Left forelimb (tissue), 1 donor: ENCODE measurements around the gene GNA15.

Experiments
- DNase-seq: peaks from one replicate; pipeline ENCODE4 v3.0.0-alpha.2; 2018; ENCODE audit warnings: low spot score

Gene GNA15

DNA sequence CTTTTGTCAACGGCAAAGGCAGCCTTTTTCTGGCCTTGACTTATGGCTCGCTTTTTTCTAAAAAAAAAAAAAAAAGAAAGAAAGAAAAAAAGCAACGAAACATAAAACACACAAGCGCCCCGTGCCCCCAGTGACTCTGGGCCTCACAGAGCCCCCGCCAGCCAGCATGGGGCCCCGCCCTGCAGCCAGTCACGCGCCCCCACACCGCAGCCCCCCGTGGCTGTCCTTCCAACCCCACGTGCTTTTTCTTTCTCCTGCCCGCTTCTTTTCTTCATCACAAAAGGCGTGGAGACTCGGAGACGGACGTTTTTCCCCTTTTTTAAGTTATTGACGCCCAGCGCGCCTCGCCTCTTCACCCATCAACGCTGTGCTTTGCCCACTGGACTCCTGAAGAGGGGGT lies 14.4 kb upstream of the GNA15 start:
- DNase-seq = no peak

DNA sequence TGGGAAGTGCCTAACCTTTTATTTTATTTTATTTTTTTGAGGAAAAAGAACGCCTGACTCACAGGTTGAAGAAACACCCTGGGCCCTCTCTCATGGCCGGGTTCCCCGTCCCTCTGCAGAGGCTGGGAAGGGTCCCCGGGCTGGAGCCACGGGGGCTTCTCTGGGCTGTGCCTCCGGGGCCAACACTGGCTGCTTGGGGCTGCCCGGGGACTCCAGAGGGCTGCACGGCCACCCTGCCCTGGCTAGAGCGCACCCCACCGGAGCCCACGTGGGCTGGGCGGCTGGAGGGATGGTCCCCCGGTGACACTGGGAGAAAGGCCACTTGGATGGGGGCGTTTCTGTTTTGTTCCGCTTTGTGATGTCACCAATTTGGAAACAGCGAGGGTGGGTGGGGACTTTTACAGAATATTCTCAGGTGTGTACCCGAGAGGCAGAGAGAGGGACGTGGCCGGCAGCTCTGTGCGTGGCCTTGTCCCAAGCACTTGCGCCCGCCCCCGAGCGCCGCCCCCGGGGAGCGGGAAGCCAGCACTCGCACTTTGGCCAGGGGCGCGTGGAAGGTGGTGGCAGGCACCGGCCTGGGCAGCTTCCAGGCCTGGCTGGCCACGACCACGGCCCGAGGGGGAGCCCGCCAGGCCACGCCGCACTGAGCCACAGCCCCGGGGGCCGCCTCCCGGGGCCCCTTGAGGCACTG lies 13.9 kb upstream of the GNA15 start:
- DNase-seq = no peak

DNA sequence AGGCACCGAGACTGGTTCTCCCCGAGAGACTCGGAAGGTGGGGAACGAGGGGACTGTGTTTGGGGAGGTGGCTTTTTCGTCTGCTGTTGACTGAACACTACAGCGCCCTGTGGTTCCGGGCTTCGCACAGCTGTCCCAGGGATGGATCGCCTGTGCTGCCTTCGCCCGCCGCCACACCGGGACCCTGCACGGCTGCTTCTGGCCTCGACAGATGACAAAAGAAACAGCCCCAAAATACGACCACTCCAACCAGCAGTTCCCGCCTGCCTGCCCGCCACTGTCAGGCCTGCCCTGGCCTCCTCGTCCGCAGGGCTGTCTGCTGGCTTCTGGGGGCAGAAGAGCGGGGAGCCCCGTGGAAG lies 13.3 kb upstream of the GNA15 start:
- DNase-seq = no peak

DNA sequence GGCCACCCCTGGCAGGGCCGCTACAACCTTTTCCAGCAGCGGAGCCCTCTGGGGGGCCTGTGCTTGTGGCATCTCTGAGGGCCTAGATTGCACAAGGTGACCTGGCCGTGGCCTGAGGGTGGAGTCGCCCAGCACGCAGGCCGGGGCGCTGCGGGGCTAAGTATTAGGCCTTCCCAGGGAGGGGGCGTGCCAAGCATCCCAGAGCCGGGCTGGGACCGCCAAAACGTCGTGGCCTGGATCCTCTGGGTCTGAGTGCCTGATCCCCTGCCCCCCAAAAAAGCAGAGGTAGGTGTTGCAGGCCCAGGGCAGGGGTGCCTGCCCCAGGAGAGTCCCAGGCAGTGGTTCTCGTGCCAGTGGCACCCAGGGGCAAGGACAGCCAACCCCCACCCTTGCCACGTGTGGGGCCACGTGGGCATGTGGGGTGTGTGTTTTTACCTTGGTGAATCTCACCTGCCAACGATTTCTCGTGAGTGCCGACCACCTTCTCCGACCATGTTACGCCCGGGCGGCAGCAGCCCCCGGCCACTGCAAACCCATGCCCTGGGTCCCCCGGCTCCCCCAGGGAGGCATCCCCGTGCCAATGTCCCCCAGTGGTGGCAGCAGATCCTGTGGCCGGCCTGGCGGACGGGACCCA lies 12.6 kb upstream of the GNA15 start:
- DNase-seq = no peak

DNA sequence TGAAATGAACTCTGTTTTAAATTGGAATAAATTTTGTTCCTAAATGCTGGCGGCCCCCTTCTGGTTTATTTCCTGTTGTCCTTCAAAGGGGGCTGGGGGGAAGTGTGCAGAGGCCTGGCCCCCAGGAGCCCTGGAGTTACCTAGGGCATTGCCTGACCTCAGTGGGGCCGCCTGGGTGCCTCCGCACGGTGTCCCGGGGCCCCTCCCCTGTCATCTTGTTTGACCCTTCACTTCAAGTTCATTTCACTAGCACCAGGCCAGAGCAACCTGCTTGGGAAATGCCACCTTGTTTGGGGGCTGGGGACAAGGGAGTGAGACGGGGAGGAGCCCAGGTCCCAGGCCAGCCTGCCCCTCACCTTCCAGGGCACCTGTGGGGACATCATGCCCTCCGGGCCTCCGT lies 11.9 kb upstream of the GNA15 start:
- DNase-seq = no peak

DNA sequence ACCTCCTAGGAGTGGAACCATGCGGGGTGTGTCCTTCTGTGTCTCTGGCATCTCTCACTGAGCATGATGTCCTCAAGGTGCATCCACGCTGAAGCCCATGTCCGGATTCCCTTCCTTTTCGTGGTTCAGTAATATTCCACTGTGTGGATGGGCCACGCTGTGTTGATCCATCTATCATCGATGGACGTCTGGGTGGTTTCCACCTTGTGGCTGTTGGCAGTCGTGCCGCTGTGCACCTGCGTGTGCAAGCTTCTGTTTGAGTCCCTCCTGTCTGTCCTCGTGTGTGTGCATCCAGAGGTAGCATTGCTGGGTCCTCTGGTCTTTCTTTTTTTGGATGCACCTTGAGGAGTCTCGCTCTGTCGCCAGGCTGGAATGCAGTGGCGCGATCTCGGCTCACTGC lies 11.2 kb upstream of the GNA15 start:
- no peak for DNase-seq

DNA sequence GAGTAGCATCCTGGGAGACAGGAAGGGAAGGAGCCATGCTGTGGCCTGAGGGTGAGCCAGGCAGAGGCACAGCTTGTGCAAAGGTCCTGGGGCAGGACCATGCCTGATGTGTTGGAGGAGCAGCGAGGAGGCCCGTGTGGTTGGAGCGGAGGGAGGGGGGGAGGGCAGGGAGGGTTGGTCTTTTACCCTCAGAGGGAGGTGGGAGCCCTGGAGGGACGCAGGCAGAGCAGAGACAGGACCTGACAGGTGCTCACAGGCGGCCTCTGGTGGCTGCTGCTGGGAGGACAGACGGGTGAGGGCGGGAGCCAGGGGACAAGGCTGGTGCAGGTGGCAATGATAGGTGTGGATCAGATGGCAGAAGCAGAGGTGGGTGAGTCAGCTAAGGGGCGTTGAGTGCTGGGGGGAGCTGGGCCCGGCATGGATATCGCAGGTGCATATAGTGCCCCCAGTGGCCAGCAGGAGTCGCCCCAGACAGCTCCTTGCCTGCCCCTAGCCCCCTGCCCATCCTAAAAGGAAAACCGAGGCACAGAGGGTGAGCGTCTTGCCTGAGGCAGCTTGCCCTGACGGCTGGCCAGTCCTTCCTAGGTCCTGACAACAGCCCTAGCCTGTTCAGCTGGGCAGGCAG lies 9.8 kb upstream of the GNA15 start:
- no peak for DNase-seq

DNA sequence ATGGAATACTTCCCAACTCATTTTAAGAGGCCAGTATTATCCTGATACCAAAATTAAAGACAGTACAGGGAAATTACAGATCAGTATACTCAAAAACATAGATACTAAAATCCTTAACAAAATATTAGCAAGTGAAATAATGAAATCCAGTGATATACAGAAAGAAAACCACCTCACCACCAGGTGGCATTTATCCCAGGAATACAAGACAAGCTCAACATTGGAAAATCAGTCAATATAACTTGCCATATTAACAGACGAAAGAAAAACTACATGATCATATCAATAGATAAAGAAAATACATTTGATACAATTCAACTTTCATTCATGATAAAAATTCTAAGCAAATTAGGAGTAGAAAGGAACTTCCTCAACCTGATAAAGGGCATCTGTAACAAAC lies 6.7 kb upstream of the GNA15 start:
- no peak for DNase-seq

DNA sequence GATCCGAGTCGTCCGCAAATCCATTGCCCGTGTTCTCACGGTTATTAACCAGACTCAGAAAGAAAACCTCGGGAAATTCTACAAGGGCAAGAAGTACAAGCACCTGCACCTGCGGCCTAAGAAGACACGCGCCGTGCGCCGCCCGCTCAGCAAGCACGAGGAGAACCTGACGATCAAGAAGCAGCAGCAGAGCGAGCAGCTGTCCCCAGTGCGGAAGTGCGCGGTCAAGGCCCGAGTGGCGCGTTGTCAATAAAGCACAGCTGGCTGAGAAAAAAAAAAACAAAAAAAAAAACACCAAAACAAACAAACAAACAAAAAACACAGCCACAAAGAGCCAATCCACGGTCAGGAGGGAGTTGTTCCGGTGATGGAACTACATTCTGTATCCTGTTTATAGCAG lies 4.7 kb upstream of the GNA15 start:
- DNase-seq = no peak

DNA sequence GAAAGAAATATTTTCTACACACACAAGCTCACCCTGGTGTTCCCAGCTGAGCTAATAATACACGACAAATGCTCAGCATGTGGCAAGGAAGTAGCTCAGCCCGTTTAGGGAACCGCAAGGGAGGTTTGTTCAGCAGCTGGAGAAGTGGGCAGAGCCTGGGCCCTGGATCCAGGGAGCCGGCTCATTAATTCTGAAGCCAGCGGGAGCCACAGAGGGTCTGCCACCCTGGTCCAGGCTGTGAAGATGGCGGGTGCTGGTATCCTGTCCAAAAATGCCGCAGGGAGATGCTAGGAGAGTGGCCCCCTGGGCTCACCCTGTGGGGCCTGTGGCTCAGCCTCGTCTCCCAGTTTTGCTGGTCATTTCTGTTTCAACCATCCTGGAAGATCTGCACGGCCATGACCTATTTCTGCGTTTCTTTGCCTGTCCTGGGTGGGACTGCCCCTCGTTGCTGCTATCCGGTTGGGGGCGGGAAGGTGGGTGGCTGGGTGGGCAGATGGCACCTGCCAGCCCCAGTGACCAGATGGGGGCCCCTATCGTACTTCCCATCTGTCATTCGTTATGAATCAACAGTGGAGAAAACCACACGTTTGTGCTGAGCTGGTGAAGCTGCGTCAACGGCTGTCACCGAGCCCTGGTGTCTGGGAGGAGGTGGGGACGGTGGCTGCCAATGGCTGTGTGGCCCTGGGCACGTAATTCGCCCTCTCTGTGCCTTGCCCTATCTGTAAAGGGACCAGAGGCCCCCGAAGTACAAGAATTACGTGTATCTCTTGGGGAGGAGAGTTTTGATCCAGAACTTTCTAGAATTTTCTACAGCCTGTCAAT lies 2.7 kb upstream of the GNA15 start:
- no peak for DNase-seq

DNA sequence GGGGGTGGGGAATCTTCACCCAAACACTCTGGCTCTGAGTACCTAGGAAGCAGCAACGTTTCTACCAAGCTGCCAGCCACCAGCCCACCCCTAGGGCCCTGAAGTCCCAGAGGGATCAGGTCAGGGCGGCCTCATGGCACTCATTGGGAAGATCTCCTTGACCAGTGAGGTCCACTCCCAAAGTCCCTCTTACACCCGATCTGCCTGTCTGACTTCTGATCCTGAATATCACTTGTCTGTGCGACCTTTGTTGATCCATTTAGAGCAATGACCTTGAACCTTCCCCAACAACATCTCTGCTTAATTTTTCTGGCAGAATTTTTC lies 2.1 kb upstream of the GNA15 start:
- no peak for DNase-seq

DNA sequence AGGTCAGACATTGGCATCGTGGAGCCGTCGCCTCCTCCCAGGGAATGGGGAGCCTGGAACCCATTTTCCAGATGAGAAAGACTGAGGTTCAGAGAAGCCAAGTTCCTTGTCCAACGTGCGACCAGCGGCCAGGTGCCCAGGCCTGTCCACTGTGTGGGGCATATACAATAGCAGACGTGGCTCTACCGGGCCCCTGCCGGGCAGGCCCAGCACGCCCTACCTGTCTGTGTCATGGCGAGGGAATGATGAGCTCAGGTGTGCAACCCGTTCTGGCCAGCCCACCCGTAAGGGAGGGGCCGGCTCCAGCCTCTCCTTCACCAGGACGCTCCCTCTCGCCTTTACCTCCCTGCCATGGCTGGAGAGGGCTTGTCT lies 837 bp downstream of the GNA15 start:
- DNase-seq = no peak

DNA sequence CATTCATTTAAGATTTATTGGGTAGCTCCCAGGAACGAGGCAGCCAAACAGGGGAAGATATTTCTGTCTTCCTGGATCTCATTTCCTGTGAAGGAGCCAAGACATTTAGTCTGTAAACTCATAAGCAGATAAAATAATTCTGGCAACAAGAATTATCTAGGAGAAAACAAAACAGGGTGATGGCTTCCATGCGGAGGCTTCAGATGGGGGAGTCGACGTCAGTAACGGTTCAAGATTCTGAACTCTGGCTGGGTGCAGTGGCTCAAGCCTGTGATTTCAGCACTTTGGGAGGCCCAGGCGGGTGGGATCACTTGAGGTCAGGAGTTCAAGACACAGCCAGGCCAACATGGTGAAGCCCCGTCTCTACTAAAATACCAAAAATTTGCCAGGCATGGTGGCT lies 1.3 kb downstream of the GNA15 start:
- no peak for DNase-seq

DNA sequence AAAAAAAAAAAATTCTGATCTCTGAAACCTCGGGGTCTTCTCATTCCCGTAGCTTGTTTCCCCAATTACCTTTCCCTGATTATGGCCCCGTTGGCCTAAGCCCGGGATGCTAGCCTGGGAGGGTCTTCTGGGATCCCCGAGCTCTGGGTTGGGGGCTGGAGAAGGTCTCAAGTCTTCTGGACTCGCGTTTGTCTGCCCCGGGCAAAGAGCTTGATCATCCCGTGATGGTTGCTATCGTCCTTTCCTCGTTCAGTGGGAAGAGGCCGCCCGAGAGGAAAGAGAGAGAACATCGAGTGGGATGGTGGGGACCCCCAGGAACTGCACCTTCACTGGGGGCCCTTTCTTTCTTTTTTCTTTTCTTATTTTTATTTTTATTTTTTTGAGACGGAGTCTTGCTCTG lies 2.4 kb downstream of the GNA15 start:
- DNase-seq = no peak

DNA sequence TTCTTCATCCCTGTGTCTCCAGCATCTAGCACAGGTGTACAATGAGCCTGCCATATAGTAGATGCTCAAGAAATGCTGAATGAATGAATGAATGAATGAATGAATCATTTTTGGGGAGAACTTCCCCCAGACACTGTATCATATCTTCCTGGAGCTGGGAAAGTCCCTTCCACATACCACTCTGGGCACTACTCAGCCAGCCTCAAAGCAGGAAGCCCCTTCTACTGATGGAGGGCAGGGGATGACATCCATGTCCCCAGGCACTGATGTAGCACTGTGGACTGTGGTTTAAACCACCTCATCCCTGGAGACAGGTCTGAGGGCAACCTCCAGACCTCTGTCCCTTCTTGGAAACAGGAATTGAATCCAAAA lies 4.8 kb downstream of the GNA15 start:
- no peak for DNase-seq

DNA sequence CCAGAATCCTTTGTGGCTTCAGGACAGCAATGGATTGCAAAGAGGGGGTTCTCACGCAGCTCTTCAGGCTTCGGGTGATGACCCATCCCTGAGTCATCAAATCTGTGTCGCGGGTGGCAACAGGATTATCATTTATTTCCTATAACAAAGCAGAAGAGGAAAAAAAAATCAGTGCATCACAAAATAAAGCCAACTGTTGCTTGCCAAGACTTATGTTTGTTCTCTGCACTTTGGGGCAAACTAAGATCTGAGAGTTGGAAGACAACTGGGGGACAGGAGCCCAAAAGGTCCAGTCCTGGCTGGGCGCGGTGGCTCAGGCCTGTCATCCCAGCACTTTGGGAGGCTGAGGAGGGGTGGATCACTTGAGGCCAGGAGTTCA lies 6.4 kb downstream of the GNA15 start:
- no peak for DNase-seq

DNA sequence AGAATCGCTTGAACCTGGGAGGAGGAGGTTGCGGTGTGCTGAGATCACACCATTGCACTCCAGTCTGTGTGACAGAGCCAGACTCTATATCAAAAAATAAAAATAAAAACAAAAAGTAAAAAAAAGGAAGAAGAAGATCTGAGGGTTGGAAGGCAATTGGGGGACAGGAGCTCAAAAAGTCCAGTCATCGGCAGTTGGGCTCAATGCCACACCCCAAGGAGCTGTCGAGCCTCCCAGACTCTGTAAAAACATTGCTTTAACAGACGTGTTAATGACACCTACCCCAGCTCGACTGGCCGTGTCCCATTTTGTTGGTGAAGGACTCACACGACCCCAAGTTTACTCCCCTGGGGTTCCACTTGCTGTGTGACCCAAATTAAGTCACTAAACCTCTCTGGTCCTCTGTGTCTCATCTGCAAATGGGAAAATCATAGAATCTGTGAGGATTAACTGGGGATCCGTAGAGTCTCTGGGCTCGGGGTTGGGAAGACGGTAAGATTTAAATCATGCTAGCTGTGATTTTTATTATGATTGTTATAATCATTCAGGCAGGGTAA lies 7.0 kb downstream of the GNA15 start:
- DNase-seq = no peak

DNA sequence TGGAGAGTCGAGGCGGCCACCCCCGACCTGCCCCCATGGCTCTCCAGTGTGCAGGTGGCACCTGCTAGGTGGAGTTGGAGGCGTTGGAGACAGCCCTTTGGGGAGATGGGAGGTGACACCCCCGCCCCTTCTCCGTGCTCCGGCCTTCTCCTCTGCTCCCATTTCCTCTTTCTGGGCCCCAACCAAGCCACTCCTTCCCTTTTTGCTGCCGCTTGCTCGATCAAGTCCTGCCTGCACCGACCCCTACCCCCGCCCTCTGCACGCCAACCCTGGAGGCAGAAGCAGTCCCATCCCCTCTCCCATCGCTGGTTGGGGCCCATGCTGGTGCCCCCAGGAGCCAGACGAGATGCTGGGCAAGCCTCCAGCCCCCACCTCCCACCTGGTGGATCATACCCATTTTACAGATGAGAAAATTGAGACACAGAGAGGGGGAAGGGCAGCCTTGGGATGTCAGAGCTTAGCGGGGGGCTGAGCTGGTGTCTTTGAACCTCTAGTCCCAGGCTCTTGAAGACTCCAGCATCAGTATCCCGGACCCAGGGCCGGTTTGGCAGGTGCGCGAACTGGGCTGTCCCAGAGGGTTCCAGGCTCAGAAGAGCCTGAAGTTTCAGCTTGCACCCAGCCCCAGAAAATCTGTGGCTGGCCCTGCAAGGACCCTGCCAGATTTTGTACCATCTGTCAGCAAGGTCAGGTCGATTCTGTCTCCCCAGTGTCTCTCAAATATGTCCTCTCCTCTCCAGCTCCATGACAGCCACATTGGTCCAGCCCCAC lies 10.3 kb downstream of the GNA15 start:
- DNase-seq = no peak

DNA sequence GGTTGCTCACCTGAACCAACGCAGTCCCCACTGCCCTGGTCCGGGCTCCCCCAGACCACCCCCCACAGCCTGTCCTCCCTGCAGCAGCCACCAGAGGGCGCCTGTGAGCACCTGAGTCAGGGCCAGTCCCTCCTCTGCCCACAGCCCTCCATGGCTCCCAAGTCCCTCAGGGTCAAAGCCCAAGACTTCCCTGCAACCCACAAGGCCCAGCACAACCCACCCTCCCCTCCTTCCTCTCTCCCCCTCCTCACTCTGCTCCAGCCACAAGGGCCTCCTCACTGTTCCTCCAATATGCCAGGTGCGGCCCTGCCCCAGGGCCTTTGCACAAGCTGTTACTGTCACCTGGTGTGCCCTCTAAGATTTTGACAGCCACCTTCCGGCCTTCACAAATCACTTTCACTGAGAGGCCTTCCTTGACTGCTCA lies 10.9 kb downstream of the GNA15 start:
- no peak for DNase-seq

DNA sequence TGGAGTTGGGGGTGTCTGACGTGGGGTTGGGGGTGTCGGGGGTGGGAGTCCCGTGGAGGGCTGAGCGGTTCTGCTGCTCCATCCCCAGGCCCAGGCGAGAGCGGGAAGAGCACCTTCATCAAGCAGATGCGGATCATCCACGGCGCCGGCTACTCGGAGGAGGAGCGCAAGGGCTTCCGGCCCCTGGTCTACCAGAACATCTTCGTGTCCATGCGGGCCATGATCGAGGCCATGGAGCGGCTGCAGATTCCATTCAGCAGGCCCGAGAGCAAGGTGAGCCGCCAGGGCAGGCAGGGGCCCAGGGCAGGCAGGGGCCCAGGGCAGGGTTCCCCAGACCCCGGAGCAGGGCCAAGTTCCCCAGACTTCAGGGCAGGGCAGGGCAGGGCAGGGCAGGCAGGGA lies 12.7 kb downstream of the GNA15 start:
- no peak for DNase-seq

DNA sequence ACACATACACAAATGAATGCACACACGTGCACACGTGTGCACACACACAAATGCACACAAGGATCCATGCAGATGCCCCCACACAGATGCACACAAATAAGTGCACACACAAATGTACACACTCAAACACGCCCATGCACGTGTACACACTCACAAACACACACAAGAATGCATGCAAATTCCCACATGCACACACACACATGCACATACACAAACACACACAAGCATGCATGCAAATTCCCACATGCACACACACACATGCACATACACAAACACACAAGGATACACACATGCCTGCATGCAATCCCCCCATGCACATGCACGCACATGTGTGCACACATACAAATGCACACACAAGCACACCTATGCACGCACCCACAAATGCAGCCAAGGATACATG lies 13.3 kb downstream of the GNA15 start:
- DNase-seq = no peak
